Measurements from ENCODE around the gene PADI6. TPM values are rescaled to one million over a fixed set of nuclear protein-coding genes. Genes with fewer than 3 reads are reported as not detected.

PADI6 gene
- total and polyA plus RNA-seq, 9 of the 15 experiments (the other 6 are each of a cell fraction or from before 2014, with no cell fraction given), result not detected

DNA sequence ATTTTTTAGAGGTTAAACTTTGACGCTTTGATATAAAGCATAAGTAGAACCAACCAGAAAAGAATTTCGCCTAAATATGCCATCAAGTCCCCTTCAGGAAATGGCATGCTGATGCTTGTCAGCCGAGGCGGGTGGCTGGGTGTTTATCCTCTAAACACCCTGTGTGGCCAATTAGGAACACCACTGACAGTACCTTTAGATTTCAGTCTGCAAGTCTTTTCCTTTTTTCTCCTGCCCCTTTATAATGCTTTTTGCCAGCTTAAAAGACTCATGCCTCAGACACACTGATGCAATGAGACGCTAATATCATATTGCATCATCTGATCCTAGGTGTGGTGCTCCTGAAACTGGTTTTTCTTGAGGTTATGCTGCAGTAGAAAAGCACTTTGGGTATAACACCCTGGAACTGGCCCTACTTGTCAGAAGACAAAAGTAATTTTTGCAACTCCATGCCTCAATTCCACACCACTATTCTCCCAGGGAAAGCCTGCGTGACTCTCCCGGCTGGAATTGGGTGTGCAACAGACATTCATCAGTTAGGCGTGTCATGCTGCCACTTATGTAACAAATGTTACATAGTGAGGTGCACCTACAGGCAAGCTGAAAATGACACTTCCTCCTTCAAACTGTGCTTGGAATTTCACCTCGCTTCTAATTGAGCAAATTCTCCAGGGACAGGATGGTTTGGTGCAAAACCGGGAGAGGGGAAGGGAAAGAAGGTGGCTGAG lies 69.4 kb downstream of the PADI6 start (continued):
- TF ChIP-seq, protein P1, sequence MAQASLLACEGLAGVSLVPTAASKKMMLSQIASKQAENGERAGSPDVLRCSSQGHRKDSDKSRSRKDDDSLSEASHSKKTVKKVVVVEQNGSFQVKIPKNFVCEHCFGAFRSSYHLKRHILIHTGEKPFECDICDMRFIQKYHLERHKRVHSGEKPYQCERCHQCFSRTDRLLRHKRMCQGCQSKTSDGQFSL (CRISPR knock-in tag; IDR thresholded peaks at IDR 0.05), result no peak
- TF ChIP-seq, protein P1 (tag; IDR thresholded peaks at IDR 0.05), result peak; percentile 30 to 51; a peak in 2 of 4 replicates

DNA sequence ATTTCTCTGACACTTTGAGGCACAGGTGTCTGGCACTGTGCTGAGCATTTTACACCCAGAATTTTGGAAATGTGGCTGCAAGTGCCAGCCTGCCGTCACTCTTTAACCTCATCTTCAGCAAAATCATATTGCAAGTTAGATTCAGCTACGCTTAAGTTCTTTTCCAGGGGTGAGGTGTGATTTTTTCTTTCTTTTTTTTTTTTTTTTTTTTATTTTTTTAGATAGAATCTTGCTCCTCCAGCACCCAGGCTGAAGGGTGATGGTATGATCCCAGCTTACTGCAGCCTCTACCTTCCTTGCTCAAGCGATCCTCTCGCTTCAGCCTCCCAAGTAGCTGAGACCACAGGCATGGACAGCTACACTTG lies 70.0 kb downstream of the PADI6 start:
- no TSS peak for BruUV-seq (replicated peaks)
- peak overlapping the region; percentile 93; the same call in 1 of the 2 replicates for H2AFZ ChIP-seq (ENCODE audit: low read depth, low read length)

More for the DNA sequence above, 70.0 kb downstream of the PADI6 start:
- no peak for ATAC-seq
- H3K36me3 ChIP-seq (ENCODE audit: control insufficient read depth, insufficient read depth, low read length), result peaks cover 4% of the 10 kb centered on the region
- no peak for FAIRE-seq
- H3K4me1 ChIP-seq (replicated peaks in 1 of 2; ENCODE audit: control insufficient read depth in 2 of 2, insufficient read depth in 2 of 2, low read length in 2 of 2), result peaks cover 15 to 17% of the 10 kb centered on the region in 2 experiments; a peak in 4 of 5 replicates
- H3K4me3 ChIP-seq, result no peak overlapping the region; the same call in 1 of the 2 replicates
- peak overlapping the region; percentile 98 for H3K4me2 ChIP-seq (ENCODE audit: insufficient read depth, low read length)
- ChIA-PET CTCF (ENCODE audit: low intra/inter-chr PET ratio) (no interaction called here), POLR2A (interaction anchor here (1.0 to 2.7 kb wide), 5 partner anchors 8 to 47 kb away, joined by 3 to 14 read pairs (median 3); no protein-coding TSS in a partner anchor)
- H3K27me3 ChIP-seq (ENCODE audit: control insufficient read depth in 2 of 2, insufficient read depth in 2 of 2, low read length in 2 of 2), result no peaks in the 10 kb centered on the region; a peak in 1 of 5 replicates
- 74% methylated on average over 4 of the region's 4 CpGs for WGBS (ENCODE audit: insufficient coverage, low coverage, missing lambda C conversion rate)
- TF ChIP-seq ZNF384 (IDR thresholded peaks at IDR 0.05; ENCODE audit: low read depth, low read length), result 0 out of 2 replicates have a peak, but pooled peaks have one; percentile 9
- TF ChIP-seq, protein P2, sequence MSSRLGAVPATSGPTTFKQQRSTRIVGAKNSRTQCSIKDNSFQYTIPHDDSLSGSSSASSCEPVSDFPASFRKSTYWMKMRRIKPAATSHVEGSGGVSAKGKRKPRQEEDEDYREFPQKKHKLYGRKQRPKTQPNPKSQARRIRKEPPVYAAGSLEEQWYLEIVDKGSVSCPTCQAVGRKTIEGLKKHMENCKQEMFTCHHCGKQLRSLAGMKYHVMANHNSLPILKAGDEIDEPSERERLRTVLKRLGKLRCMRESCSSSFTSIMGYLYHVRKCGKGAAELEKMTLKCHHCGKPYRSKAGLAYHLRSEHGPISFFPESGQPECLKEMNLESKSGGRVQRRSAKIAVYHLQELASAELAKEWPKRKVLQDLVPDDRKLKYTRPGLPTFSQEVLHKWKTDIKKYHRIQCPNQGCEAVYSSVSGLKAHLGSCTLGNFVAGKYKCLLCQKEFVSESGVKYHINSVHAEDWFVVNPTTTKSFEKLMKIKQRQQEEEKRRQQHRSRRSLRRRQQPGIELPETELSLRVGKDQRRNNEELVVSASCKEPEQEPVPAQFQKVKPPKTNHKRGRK (tag; IDR thresholded peaks at IDR 0.05), result peak; percentile 40; the same call in 1 of the 2 replicates
- no peak for TF ChIP-seq ZNF77 (CRISPR knock-in tag; IDR thresholded peaks at IDR 0.05)
- no peaks in the 10 kb centered on the region for H3K9me1 ChIP-seq (ENCODE audit: control insufficient read depth, insufficient read depth, low read length)
- H3K27ac ChIP-seq (ENCODE audit: extremely low read depth, low read depth, low read length), result peak overlapping the region; percentile 45; the same call in 1 of the 3 replicates
- H3K79me2 ChIP-seq (ENCODE audit: control insufficient read depth, insufficient read depth, low read length), result peaks cover 32% of the 10 kb centered on the region
- H3K9ac ChIP-seq (ENCODE audit: insufficient read depth in 1 of 2, low read depth in 2 of 2, low read length in 2 of 2), result peak overlapping the region in 1 of 2 experiments; percentile 86; a peak in 1 of 4 replicates
- intact Hi-C loops (cut with micrococcal nuclease), result no loop called here
- no peak for DNase-seq (ENCODE audit: extremely low read depth in 1 of 4, low spot score in 3 of 4)
- H3K9me3 ChIP-seq (replicated peaks; ENCODE audit: control insufficient read depth, insufficient read depth, low read depth, low read length), result no peaks in the 10 kb centered on the region
- in situ Hi-C loops (cut with MboI), result no loop called here
- H4K20me1 ChIP-seq (replicated peaks; ENCODE audit: control insufficient read depth, insufficient read depth, low read length), result peaks cover 3% of the 10 kb centered on the region
